Transverse colon (tissue), 4 donors: Measurements from ENCODE around the gene NANOGP8. TPM values are rescaled to one million over a fixed set of nuclear protein-coding genes. Genes with fewer than 3 reads are reported as not detected.

Source experiments
- DNase-seq: peaks from one replicate; pipeline ENCODE4 v3.0.0-alpha.2; 2019
- H3K27ac ChIP-seq, 4 donors: fragments of 200-600 bp; sonication (generic); 2 replicates each; pipeline ENCODE4 v1.5.1; 2016 to 2018; ENCODE audit warnings: inconsistent platforms in 4 of 4
- H3K27me3 ChIP-seq: fragments of 200-600 bp; sonication (generic); 2 replicates; pipeline ENCODE4 v1.5.1; 2017; ENCODE audit warnings: inconsistent platforms
- H3K36me3 ChIP-seq, 4 donors: fragments of 200-600 bp; sonication (generic); 2 replicates each; pipeline ENCODE4 v1.5.1; 2017 to 2019; ENCODE audit warnings: inconsistent platforms in 4 of 4
- H3K4me1 ChIP-seq, 4 donors: fragments of 200-600 bp; sonication (generic); 2 replicates each; pipeline ENCODE4 v1.5.1; 2017 to 2020; ENCODE audit warnings: inconsistent platforms in 4 of 4
- H3K4me3 ChIP-seq, 4 donors: fragments of 200-600 bp; sonication (generic); 1 replicate in 1 of 4; 2 replicates in 3 of 4; pipeline versions ENCODE4 v1.5.1 to v1.6.1; 2017 to 2019; ENCODE audit warnings: inconsistent platforms in 4 of 4
- H3K9me3 ChIP-seq, 2 donors: fragments of 200-600 bp; sonication (generic); 2 replicates each; pipeline ENCODE4 v1.5.1; 2017 to 2019; ENCODE audit warnings: inconsistent platforms in 2 of 2
- EP300 ChIP-seq: sonication (generic); formaldehyde crosslinking; IDR thresholded peaks from one replicate; pipeline ENCODE4 v1.6.1; 2017; ENCODE audit warnings: antibody characterized with exemption, low read depth
- POLR2A ChIP-seq: fragments of 450-650 bp; IDR thresholded peaks from one replicate; pipeline ENCODE4 v1.6.1; 2016; ENCODE audit warnings: antibody characterized with exemption, mild to moderate bottlenecking, moderate library complexity
- POLR2AphosphoS5 ChIP-seq, 3 donors: sonication (generic); formaldehyde crosslinking; IDR thresholded peaks; one replicate each; pipeline ENCODE4 v1.6.1; 2016; ENCODE audit warnings: antibody characterized with exemption in 3 of 3
- WGBS, 2 donors: methylation state at CpG; one replicate each; pipeline ENCODE4 v1.1.5; 2018; ENCODE audit warnings: low coverage in 1 of 2; 5-methylcytosine and 5-hydroxymethylcytosine counted together
- in situ Hi-C, 4 donors: fragments of 200-750 bp; cut with MboI; loops; one replicate each; pipeline versions ENCODE4 v1.15.0 to v1.15.1; 2017; ENCODE audit warnings: low sequenced_read_pairs in 3 of 4, low pct_ligation_motif_present in 1 of 4, low pct_unique_long_range_greater_than_20kb in 1 of 4
- intact Hi-C: fragments of 100-400 bp; cut with DNase I; formaldehyde crosslinking; loops from one replicate; pipeline ENCODE4 v1.15.1; 2023; ENCODE audit warnings: low total_unique reads
- total RNA-seq, 4 donors: library from RNA; depleted of rRNA; stranded (reverse); fragments of >200 nt; gene quantifications; one replicate each; pipeline ENCODE4 v1.1.0, GENCODE V29; 2016
- TF ChIP-seq, protein P1 (sequence below), 5 experiments: fragments of 200-600 bp in 3 of 5; fragments of 450-650 bp in 2 of 5; sonication (generic) in 3 of 5; IDR thresholded peaks; 1 replicate in 2 of 5; 2 replicates in 3 of 5; pipeline ENCODE4 v1.5.1; 2016 to 2017; ENCODE audit warnings: antibody characterized with exemption in 5 of 5, inconsistent platforms in 3 of 5, mild to moderate bottlenecking in 2 of 5, moderate library complexity in 1 of 5

The NANOGP8 gene
- total RNA-seq, 4 donors from 2014 or later: 0.96 to 5.2 (median 1.1) TPM; not detected in 1

DNA sequence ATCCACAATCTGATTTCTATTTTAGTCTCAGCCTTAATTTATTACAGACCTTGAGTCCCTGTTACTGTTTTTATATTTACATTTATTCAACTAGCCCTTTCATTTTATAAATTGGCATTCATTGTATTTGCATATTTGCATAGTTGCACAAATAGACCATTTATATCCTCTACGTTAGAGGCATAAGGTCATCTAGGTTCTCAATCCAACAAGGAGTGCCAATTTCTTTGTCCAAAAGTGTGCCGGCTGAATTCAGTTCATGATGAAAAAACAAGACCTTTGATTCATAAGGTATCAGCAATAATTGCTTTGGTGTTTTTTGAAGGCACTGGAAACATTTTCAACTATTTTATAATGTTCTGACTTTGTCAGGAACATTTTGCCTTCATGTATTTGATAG, 33.9 kb upstream of the NANOGP8 start:
- H3K27me3 ChIP-seq: no peaks in the 10 kb centered on the region
- H3K36me3 ChIP-seq: no peaks in the 10 kb centered on the region
- H3K27ac ChIP-seq: no peak overlapping the region
- in situ Hi-C loops: no loop called here
- H3K9me3 ChIP-seq: no peaks in the 10 kb centered on the region
- 58 to 73% methylated on average over 2 of the region's 2 CpGs for WGBS, 2 donors
- no peak for DNase-seq
- intact Hi-C loops: loop anchor here (5.0 kb wide), 1 partner anchor 1588 kb away; no protein-coding TSS in a partner anchor
- no peaks in the 10 kb centered on the region for H3K4me1 ChIP-seq
- TF ChIP-seq POLR2A (no peak), EP300 (no peak), POLR2AphosphoS5 (IDR thresholded peaks at IDR 0.05) (no peak)
- TF ChIP-seq, protein P1, sequence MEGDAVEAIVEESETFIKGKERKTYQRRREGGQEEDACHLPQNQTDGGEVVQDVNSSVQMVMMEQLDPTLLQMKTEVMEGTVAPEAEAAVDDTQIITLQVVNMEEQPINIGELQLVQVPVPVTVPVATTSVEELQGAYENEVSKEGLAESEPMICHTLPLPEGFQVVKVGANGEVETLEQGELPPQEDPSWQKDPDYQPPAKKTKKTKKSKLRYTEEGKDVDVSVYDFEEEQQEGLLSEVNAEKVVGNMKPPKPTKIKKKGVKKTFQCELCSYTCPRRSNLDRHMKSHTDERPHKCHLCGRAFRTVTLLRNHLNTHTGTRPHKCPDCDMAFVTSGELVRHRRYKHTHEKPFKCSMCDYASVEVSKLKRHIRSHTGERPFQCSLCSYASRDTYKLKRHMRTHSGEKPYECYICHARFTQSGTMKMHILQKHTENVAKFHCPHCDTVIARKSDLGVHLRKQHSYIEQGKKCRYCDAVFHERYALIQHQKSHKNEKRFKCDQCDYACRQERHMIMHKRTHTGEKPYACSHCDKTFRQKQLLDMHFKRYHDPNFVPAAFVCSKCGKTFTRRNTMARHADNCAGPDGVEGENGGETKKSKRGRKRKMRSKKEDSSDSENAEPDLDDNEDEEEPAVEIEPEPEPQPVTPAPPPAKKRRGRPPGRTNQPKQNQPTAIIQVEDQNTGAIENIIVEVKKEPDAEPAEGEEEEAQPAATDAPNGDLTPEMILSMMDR (IDR thresholded peaks at IDR 0.05): no peak
- H3K4me3 ChIP-seq: no peak overlapping the region

GRCh38 chr15:35117543-35118265, 32.6 kb upstream of the NANOGP8 start:
- Histone ChIP-seq H3K36me3 (no peaks in the 10 kb centered on the region), H3K9me3 (no peaks in the 10 kb centered on the region), H3K4me1 (no peaks in the 10 kb centered on the region), H3K4me3 (no peak overlapping the region), H3K27ac (no peak overlapping the region), H3K27me3 (no peaks in the 10 kb centered on the region)
- in situ Hi-C loops (no loop called here), intact Hi-C loops (loop anchor here (5.0 kb wide), 1 partner anchor 1590 kb away; no protein-coding TSS in a partner anchor)
- DNase-seq: no peak
- WGBS, 2 donors: 85 to 89% methylated on average over 2 of the region's 2 CpGs
- no peak for TF ChIP-seq EP300
- TF ChIP-seq, protein P1 (IDR thresholded peaks at IDR 0.05): no peak

DNA sequence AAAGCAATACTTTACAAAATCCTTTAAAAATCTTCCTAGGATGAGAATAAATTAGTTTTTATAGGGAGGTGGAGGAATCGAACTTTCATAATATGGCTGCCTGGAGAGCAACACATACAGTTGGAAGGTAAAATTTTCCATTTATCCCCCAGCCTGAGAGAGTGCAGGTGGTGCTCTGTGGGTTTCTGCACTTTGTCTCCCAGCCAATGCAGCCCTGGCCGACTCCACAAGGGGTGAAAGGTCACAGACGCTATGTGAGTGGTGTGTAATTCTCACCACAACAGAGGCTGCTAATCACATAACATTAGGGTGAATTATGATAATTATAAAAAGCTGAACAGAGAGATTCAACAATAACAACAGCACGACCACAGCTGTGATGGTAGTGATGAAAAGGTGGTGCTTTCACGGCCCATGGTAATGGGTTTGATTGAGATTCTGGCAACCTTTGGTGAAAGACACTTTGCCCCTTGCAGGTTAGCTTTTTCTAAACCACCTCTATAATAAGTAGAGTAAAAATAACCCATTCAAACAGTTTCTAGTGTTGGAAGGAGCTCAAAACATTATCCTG, 30.1 kb upstream of the NANOGP8 start:
- Histone ChIP-seq H3K27ac (no peak overlapping the region), H3K36me3 (no peaks in the 10 kb centered on the region), H3K27me3 (no peaks in the 10 kb centered on the region), H3K9me3 (no peaks in the 10 kb centered on the region), H3K4me1 (no peaks in the 10 kb centered on the region), H3K4me3 (no peak overlapping the region)
- no peak for DNase-seq
- intact Hi-C loops (loop anchor here (5.0 kb wide), 1 partner anchor 1592 kb away; no protein-coding TSS in a partner anchor), in situ Hi-C loops (no loop called here)
- 47 to 100% methylated on average over 1 to 5 of the region's 5 CpGs for WGBS, 2 donors
- no peak for TF ChIP-seq EP300

DNA sequence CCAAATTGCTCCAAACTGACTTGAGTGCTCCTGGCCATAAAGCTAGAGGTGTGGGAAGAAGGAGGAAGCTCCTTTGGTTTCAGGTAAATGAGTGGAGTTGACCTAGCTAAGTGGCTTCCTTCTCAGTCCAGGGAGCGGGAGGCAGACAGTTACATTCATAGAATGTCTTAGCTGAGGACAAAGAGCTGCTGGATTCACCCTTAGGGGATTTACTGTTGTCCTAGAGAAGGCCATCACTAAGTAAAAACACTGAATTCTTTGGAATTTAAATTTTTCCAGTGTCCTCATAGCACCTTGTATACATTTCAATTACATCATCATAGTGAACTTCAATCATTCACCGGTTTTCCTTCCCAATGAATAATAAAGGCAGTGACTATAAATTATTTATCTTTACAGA, 27.3 kb upstream of the NANOGP8 start:
- no peaks in the 10 kb centered on the region for H3K27me3 ChIP-seq
- WGBS, 2 donors: 95 to 100% methylated on average over 2 of the region's 2 CpGs
- no peaks in the 10 kb centered on the region for H3K36me3 ChIP-seq
- TF ChIP-seq POLR2A (no peak), POLR2AphosphoS5 (IDR thresholded peaks at IDR 0.05) (no peak), EP300 (no peak)
- TF ChIP-seq, protein P1 (IDR thresholded peaks at IDR 0.05): no peak
- no peak for DNase-seq
- no peak overlapping the region for H3K27ac ChIP-seq
- H3K9me3 ChIP-seq: no peaks in the 10 kb centered on the region
- intact Hi-C loops (no loop called here), in situ Hi-C loops (no loop called here)
- H3K4me3 ChIP-seq: no peak overlapping the region
- no peaks in the 10 kb centered on the region for H3K4me1 ChIP-seq
